ENCODE measurements around the gene RPS23.
A peak's percentile ranks its signal among the peaks of the same experiment; 100 is the strongest.

The RPS23 gene

GRCh38 chr5:82277987-82278710 is at the start of gene RPS23:
RPS23 (minus strand) TSS chr5:82278354; CDS start chr5:82278323, 31 bp downstream.
- peak; percentile 72 for DNase-seq (ENCODE audit: low read depth)

- DNase-seq (ENCODE audit: low read depth), result no peak
These were observed 49.8 kb upstream of the RPS23 start for GRCh38 chr5:82327941-82328340.

- DNase-seq (ENCODE audit: low read depth), result no peak
These were observed 47.8 kb upstream of the RPS23 start for GRCh38 chr5:82325996-82326395.

- DNase-seq (ENCODE audit: low read depth), result no peak
These were observed 47.0 kb upstream of the RPS23 start for GRCh38 chr5:82325155-82325554.

GRCh38 chr5:82320966-82321365 is 42.8 kb upstream of the RPS23 start:
- no peak for DNase-seq (ENCODE audit: low read depth)

- no peak for DNase-seq (ENCODE audit: low read depth)
These were observed 41.7 kb upstream of the RPS23 start for GRCh38 chr5:82319651-82320376.

GRCh38 chr5:82319192-82319591 is 41.0 kb upstream of the RPS23 start:
- no peak for DNase-seq (ENCODE audit: low read depth)

- no peak for DNase-seq (ENCODE audit: low read depth)
These were observed 37.0 kb upstream of the RPS23 start for GRCh38 chr5:82314964-82315758.

GRCh38 chr5:82313016-82313415 is 34.9 kb upstream of the RPS23 start:
- DNase-seq (ENCODE audit: low read depth), result no peak

GRCh38 chr5:82312373-82312856 is 34.3 kb upstream of the RPS23 start:
- DNase-seq (ENCODE audit: low read depth), result peak; percentile 4

- no peak for DNase-seq (ENCODE audit: low read depth)
These were observed 31.0 kb upstream of the RPS23 start for GRCh38 chr5:82309091-82309531.

GRCh38 chr5:82308416-82308815 is 30.3 kb upstream of the RPS23 start:
- no peak for DNase-seq (ENCODE audit: low read depth)

GRCh38 chr5:82307451-82307850 is 29.3 kb upstream of the RPS23 start:
- DNase-seq (ENCODE audit: low read depth), result no peak

- no peak for DNase-seq (ENCODE audit: low read depth)
These were observed 28.0 kb upstream of the RPS23 start for GRCh38 chr5:82306151-82306550.

GRCh38 chr5:82301190-82301589 is 23.0 kb upstream of the RPS23 start:
- DNase-seq (ENCODE audit: low read depth), result no peak

- DNase-seq (ENCODE audit: low read depth), result no peak
These were observed 20.5 kb upstream of the RPS23 start for GRCh38 chr5:82298668-82299067.

GRCh38 chr5:82297711-82298110 is 19.6 kb upstream of the RPS23 start:
- no peak for DNase-seq (ENCODE audit: low read depth)

GRCh38 chr5:82296929-82297328 is 18.8 kb upstream of the RPS23 start:
- DNase-seq (ENCODE audit: low read depth), result no peak

GRCh38 chr5:82295959-82296531 is 17.9 kb upstream of the RPS23 start:
- no peak for DNase-seq (ENCODE audit: low read depth)

GRCh38 chr5:82295144-82295543 is 17.0 kb upstream of the RPS23 start:
- no peak for DNase-seq (ENCODE audit: low read depth)

- DNase-seq (ENCODE audit: low read depth), result no peak
These were observed 13.3 kb upstream of the RPS23 start for GRCh38 chr5:82291420-82291819.

- DNase-seq (ENCODE audit: low read depth), result no peak
These were observed 12.8 kb upstream of the RPS23 start for GRCh38 chr5:82290908-82291307.
